ENCODE measurements around the gene SNCA. TPM values are rescaled to one million over a fixed set of nuclear protein-coding genes. Genes with fewer than 3 reads are reported as not detected.
A peak's percentile ranks its signal among the peaks of the same experiment; 100 is the strongest.

SNCA gene
- total and polyA plus RNA-seq, 5 experiments from 2014 or later: not detected

- Mint-ChIP-seq H3K4me3 (peak overlapping the region; percentile 64 to 85 (median 80)), H3K27me3 (peaks cover 40 to 87% (median 49%) of the 10 kb centered on the region in 5 donors), H3K9me3 (no peaks in the 10 kb centered on the region), H3K4me1 (peaks cover 10 to 23% (median 15%) of the 10 kb centered on the region in 4 donors), H3K27ac (no peak overlapping the region), H3K36me3 (peaks cover 0 to 1% (median 0%) of the 10 kb centered on the region in 3 donors)
- peak in 1 of 2 donors; percentile 20 for ATAC-seq
- POLR2A ChIA-PET: interaction anchor here (0.6 to 0.7 kb wide), 2 partner anchors 8 to 12 kb away, joined by 4 to 8 read pairs; no protein-coding TSS in a partner anchor
- no peak for DNase-seq
These were observed 1.0 kb upstream of the SNCA start for GRCh38 chr4:89837993-89838390.

GRCh38 chr4:89837385-89837992 lies 528 bp upstream of the SNCA start:
- peaks cover 10 to 23% (median 15%) of the 10 kb centered on the region in 4 donors for H3K4me1 Mint-ChIP-seq
- peak overlapping the region; percentile 64 to 85 (median 80) for H3K4me3 Mint-ChIP-seq
- peaks cover 40 to 87% (median 49%) of the 10 kb centered on the region in 5 donors for H3K27me3 Mint-ChIP-seq
- DNase-seq (peak in 4 of 10 donors; percentile 2 to 23 (median 6)), ATAC-seq (peak; percentile 56 to 61)
- H3K9me3 Mint-ChIP-seq: no peaks in the 10 kb centered on the region
- peak overlapping the region in 1 of 10 donors; percentile 33 for H3K27ac Mint-ChIP-seq
- peaks cover 0 to 1% (median 0%) of the 10 kb centered on the region in 3 donors for H3K36me3 Mint-ChIP-seq
- POLR2A ChIA-PET: no interaction called here

GRCh38 chr4:89836031-89836745 lies 773 bp downstream of the SNCA start:
- Mint-ChIP-seq H3K27ac (no peak overlapping the region), H3K4me1 (peaks cover 10 to 23% (median 15%) of the 10 kb centered on the region in 4 donors), H3K36me3 (peaks cover 0 to 1% (median 0%) of the 10 kb centered on the region in 3 donors), H3K4me3 (peak overlapping the region; percentile 43 to 81 (median 59)), H3K27me3 (peaks cover 34 to 74% (median 44%) of the 10 kb centered on the region in 5 donors), H3K9me3 (no peaks in the 10 kb centered on the region)
- DNase-seq (no peak), ATAC-seq (no peak)
- POLR2A ChIA-PET: no interaction called here

- Mint-ChIP-seq H3K36me3 (peaks cover 0 to 1% (median 0%) of the 10 kb centered on the region in 3 donors), H3K27me3 (peaks cover 29 to 67% (median 39%) of the 10 kb centered on the region in 5 donors), H3K9me3 (no peaks in the 10 kb centered on the region), H3K4me3 (peak overlapping the region in 5 of 10 donors; percentile 8 to 81 (median 42)), H3K27ac (no peak overlapping the region), H3K4me1 (peaks cover 10 to 23% (median 15%) of the 10 kb centered on the region in 4 donors)
- POLR2A ChIA-PET: no interaction called here
- DNase-seq (no peak), ATAC-seq (no peak)
These were observed 1.5 kb downstream of the SNCA start for GRCh38 chr4:89835413-89835812.

GRCh38 chr4:89834486-89835209 lies 2.3 kb downstream of the SNCA start:
- peaks cover 27 to 59% (median 37%) of the 10 kb centered on the region in 5 donors for H3K27me3 Mint-ChIP-seq
- DNase-seq: no peak
- ATAC-seq: no peak
- POLR2A ChIA-PET: no interaction called here
- peaks cover 14 to 29% (median 18%) of the 10 kb centered on the region in 4 donors for H3K4me1 Mint-ChIP-seq
- H3K27ac Mint-ChIP-seq: no peak overlapping the region
- H3K36me3 Mint-ChIP-seq: peaks cover 0 to 1% (median 0%) of the 10 kb centered on the region in 3 donors
- H3K4me3 Mint-ChIP-seq: no peak overlapping the region
- no peaks in the 10 kb centered on the region for H3K9me3 Mint-ChIP-seq

GRCh38 chr4:89829470-89830138 lies 7.4 kb downstream of the SNCA start:
- DNase-seq (peak in 5 of 10 donors; percentile 6 to 50 (median 43)), ATAC-seq (peak; percentile 65 to 83)
- POLR2A ChIA-PET: interaction anchor here (0.6 kb wide), 1 partner anchor 9 kb away, joined by 8 read pairs; no protein-coding TSS in a partner anchor
- Mint-ChIP-seq H3K27me3 (peaks cover 3 to 12% (median 7%) of the 10 kb centered on the region in 5 donors), H3K9me3 (no peaks in the 10 kb centered on the region), H3K4me1 (peaks cover 4 to 15% (median 12%) of the 10 kb centered on the region in 4 donors), H3K36me3 (no peaks in the 10 kb centered on the region), H3K4me3 (peak overlapping the region; percentile 1 to 58 (median 14)), H3K27ac (peak overlapping the region in 5 of 10 donors; percentile 11 to 61 (median 38))

GRCh38 chr4:89823416-89823815 lies 13.5 kb downstream of the SNCA start:
- H3K9me3 Mint-ChIP-seq: no peaks in the 10 kb centered on the region
- no peak overlapping the region for H3K27ac Mint-ChIP-seq
- H3K27me3 Mint-ChIP-seq: peaks cover 0 to 8% (median 2%) of the 10 kb centered on the region in 5 donors
- DNase-seq (no peak), ATAC-seq (no peak)
- peaks cover 0 to 2% (median under 1%) of the 10 kb centered on the region in 4 donors for H3K4me1 Mint-ChIP-seq
- H3K36me3 Mint-ChIP-seq: no peaks in the 10 kb centered on the region
- no peak overlapping the region for H3K4me3 Mint-ChIP-seq
- POLR2A ChIA-PET: no interaction called here

- H3K9me3 Mint-ChIP-seq: no peaks in the 10 kb centered on the region
- DNase-seq (no peak), ATAC-seq (no peak)
- peaks cover 0 to 8% (median 2%) of the 10 kb centered on the region in 5 donors for H3K27me3 Mint-ChIP-seq
- no peaks in the 10 kb centered on the region for H3K36me3 Mint-ChIP-seq
- H3K27ac Mint-ChIP-seq: no peak overlapping the region
- POLR2A ChIA-PET: no interaction called here
- no peak overlapping the region for H3K4me3 Mint-ChIP-seq
- H3K4me1 Mint-ChIP-seq: no peaks in the 10 kb centered on the region
These were observed 15.3 kb downstream of the SNCA start for GRCh38 chr4:89821612-89822011.

- H3K4me1 Mint-ChIP-seq: no peaks in the 10 kb centered on the region
- no peak overlapping the region for H3K27ac Mint-ChIP-seq
- H3K4me3 Mint-ChIP-seq: no peak overlapping the region
- no peak for DNase-seq
- no peaks in the 10 kb centered on the region for H3K36me3 Mint-ChIP-seq
- peaks cover 0 to 8% (median 1%) of the 10 kb centered on the region in 5 donors for H3K27me3 Mint-ChIP-seq
- ATAC-seq: no peak
- POLR2A ChIA-PET: no interaction called here
- H3K9me3 Mint-ChIP-seq: no peaks in the 10 kb centered on the region
These were observed 17.0 kb downstream of the SNCA start for GRCh38 chr4:89820010-89820409.

- no peaks in the 10 kb centered on the region for H3K4me1 Mint-ChIP-seq
- POLR2A ChIA-PET: no interaction called here
- no peak overlapping the region for H3K4me3 Mint-ChIP-seq
- no peaks in the 10 kb centered on the region for H3K27me3 Mint-ChIP-seq
- no peak for ATAC-seq
- no peaks in the 10 kb centered on the region for H3K9me3 Mint-ChIP-seq
- H3K27ac Mint-ChIP-seq: no peak overlapping the region
- peaks cover 0 to 2% (median 0%) of the 10 kb centered on the region in 3 donors for H3K36me3 Mint-ChIP-seq
- DNase-seq: no peak
These were observed 22.6 kb downstream of the SNCA start for GRCh38 chr4:89814362-89814761.

GRCh38 chr4:89813197-89813596 lies 23.8 kb downstream of the SNCA start:
- POLR2A ChIA-PET: no interaction called here
- no peak for DNase-seq
- Mint-ChIP-seq H3K36me3 (peaks cover 0 to 2% (median 0%) of the 10 kb centered on the region in 3 donors), H3K27me3 (no peaks in the 10 kb centered on the region), H3K27ac (no peak overlapping the region), H3K9me3 (no peaks in the 10 kb centered on the region), H3K4me3 (no peak overlapping the region), H3K4me1 (no peaks in the 10 kb centered on the region)
- no peak for ATAC-seq

GRCh38 chr4:89807441-89808140 lies 29.4 kb downstream of the SNCA start:
- POLR2A ChIA-PET: no interaction called here
- no peak overlapping the region for H3K27ac Mint-ChIP-seq
- no peaks in the 10 kb centered on the region for H3K4me1 Mint-ChIP-seq
- H3K27me3 Mint-ChIP-seq: no peaks in the 10 kb centered on the region
- H3K4me3 Mint-ChIP-seq: no peak overlapping the region
- no peaks in the 10 kb centered on the region for H3K9me3 Mint-ChIP-seq
- ATAC-seq (no peak), DNase-seq (no peak)
- H3K36me3 Mint-ChIP-seq: peaks cover 0 to 2% (median 0%) of the 10 kb centered on the region in 3 donors
